T follicular helper cell (primary cell): ENCODE data around the gene MRRF.

ENCODE experiments used
- DNase-seq: peaks from one replicate; pipeline ENCODE4 v3.0.0-alpha.2; 2020; ENCODE audit warnings: low read depth
- total RNA-seq, 2 experiments: gene quantifications; one replicate each; lab custom pipeline; 2026; lab: John Stamatoyannopoulos, UW

MRRF gene, protein sequence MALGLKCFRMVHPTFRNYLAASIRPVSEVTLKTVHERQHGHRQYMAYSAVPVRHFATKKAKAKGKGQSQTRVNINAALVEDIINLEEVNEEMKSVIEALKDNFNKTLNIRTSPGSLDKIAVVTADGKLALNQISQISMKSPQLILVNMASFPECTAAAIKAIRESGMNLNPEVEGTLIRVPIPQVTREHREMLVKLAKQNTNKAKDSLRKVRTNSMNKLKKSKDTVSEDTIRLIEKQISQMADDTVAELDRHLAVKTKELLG
- 32.6 to 71.2 reads per million in 2 experiments for total RNA-seq

DNA sequence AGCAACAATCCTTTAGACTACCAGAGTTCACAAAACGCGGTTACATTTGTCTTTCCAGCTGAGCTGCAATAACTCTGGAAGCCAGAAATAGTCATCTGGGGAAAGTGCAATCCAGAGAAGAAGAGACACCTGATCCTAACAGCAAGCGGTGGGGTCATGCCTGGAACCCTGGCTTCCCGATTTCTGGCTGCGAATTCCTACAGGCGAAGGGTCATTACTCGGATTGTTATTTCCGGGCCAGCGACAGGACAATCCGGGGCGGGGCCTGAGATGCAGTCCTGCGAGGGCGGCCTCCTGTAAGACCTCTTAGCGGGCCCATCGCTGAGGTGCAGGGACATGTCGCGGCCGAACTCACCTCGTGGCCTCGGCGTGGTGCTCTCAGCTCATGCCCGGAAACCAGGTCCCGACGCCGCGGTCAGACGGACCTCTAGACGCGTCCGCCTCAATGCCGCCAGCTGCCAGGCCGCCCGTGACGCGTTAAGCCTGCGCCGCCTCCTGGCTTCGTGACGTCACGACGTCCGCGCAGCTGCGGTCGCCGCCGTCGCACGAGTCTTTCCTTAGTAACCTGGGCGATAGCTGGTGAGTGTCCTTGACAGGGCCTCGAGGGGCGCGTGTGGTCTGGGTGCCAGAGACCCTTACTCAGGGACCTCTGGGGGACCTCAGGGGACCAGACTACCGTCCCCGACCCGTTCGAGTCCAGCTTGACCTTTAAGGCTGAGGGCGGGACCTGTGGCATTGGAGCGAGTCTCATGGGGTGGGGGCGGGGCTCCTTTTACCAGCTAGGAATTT lies at the start of gene MRRF, which contains the start of gene RBM18:
Gene MRRF (plus strand): TSS at position 523 of the 789 bp plus-strand sequence. CDS start 6,010 bp downstream, outside the sequence.
Gene RBM18 (minus strand): TSS at position 481 of the 789 bp plus-strand sequence. CDS start 3,348 bp downstream, outside the sequence.
- DNase-seq = peak; percentile 78

DNA sequence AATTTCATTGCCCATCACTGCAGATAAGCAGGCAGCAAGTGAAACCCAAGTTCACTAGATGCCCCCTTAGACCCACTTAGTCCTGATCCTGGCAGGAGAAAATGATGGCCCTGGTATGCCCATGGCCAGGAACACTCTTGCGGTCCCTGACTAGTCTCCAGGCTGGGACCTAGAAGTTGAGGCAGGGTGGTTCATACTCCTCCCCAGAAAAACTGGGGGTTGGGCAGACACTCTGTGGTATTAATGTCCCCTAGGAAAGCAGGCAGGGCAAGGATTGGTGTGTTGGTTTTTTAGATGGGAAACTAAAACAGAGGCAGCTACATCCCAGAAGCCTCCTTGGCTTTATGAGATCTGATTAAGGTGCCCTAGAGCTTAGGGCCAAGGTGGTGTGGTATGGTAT lies 49.0 kb upstream of the MRRF start:
- no peak for DNase-seq

DNA sequence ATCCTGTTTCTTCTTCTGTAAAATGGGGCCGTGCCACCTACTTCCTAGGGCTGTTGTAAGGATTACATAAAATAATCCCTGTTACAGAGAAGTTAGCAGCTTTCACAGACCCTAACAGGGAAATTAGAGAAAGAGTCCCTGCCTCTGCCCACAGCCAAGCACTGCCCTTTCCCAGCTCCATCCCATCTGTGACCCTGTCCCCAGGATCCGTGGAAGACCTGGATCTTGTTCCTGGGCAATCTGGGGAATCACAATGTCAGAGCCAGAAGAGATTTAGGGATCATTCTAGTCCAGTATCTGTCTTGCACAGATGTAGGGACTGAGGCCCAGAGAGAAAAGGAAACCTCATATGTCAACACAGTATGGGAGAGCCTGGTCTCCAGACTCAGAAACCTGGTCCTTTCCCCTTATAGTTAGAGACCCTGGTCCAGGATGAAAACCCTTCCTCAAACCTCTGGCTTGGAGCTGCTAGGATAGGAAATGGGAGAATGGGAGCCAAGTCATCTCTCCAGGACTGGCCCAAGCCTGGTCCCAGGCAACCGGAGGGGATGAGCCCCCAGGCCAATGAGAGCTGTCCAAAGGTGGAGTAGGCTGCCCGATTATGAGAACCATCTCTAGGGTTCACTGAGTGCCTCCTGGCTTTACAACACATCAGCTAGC lies 48.4 kb upstream of the MRRF start:
- no peak for DNase-seq

DNA sequence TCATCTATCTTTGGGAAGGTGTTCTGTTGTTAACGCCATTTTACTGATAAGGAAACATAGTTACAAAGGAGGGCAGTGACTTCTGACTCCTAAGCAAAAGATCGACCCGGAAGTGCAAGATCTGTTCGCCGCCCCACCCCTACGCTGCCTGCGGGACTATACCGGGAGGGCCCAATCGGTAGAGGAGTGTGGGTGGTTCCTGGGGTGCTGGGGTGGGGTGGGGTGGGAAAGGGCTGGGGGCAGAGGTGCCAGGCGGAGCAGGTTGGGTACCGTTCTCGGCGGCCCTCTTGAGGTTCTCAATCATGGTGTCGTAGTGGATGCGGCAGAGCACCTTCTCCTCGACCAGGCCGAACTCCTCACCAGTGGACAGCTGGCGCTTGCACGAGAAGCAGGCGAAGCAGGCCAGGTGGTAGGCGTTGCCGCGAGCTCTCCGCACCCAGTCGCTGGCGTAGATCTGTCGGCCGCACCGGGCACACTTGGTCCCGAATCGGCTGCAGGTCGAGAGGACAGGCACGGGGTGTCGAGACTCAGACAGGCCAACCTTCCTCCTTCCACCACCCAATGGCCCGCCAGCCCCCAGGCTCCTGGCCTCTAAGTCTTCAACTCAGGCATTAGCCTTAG lies 47.8 kb upstream of the MRRF start:
- no peak for DNase-seq

DNA sequence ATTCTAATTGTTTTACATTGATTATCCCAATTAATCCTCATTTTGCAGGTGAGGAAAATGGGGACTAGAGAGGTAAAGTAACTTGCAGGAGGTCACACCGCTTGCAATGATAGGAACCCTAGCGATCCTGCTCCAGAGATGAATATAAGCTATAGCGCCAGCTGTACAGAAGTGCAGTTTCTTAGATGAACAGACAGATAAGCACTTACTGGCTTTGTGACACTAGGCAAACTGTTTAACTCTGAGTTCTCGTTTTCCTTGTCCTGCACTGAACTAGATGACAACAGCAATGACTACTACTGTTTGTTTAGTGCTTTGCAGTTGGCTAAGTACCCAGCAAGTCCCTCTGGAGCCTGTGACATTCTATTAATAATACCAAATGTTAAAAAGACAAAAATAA lies 47.0 kb upstream of the MRRF start:
- no peak for DNase-seq

DNA sequence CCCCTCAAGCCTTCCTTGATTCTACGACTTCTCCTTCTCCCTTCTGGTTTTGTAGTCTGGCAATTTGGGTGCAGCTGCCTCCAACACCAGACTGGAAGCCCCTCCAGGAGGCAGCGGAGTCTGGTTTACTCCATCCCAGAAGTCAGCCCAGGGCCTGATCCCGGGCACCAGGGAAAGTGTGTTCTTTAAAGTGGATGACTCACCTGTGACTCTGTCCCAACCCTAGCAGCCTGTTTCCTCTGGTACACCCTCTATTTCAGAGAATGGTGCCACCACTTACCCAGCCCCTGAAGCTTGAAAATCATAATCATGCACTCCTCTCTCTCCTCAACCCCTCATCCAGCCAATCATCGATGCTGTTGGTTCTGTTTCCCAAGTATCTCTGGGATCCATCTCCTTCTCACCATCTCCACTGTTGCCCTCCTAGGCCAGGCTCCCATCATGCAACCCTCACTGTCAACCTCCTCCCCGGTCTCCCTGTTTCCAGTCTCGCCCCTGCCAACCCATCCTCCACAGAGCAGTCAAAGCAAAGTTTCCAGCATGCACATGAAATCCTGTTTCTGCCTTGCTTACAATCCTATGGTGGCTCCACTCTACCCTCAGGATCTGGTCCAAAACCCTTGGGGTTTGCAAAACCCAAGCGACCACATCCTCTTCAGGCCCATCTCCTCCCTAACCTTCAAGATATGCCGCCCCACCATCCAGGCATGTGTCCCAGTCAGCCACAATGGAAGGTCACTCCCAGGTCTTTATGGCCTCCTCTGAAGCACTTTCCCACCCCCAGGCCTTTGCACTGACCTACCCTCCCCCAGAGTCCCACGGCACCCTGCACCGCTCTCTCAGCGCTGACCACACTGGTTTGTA lies 46.4 kb upstream of the MRRF start:
- no peak for DNase-seq

DNA sequence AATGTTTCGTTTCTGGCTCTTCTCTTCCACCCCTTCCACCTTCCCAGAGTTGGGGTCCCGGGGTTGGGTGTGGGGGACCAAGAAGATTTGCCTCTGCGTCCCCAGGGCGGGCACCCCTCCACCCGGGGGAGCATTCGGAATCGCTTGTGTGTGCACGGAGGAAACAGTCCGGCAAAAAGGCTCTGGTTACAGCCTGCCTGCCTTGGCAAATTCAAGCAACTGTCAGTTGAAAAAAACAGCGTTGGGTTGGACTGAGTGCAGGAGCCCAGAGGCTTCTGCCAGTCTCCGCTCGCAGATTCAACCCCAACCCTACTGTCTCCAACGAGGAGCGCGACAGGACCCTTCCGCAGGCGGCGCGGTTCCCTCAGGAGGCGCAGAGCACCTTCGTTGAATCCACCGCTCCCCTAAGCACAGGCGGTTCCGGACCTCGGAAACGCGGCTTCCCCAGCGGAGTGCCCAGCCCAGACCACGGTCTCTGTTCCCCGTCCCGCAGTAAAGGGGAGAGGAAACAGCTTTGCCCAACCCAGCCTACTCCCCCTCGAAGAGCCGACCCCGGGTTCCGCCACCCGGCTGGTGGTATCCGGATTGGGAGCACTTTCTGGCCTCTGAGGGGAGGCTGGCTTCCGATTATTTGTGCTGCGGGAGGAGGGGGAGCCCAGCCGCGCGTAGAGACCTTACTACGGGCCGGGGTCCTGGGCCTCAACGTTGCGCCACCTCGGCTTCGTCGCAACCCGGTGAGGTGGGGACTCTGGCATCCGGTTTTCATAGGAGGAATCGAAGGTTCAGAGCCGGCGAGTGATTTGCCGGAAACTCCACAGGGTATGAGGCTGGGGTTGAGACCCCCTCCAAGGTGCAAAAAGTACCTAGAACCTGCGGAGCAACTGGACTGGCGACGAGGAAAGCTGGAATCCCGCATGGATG lies 45.5 kb upstream of the MRRF start:
- no peak for DNase-seq

DNA sequence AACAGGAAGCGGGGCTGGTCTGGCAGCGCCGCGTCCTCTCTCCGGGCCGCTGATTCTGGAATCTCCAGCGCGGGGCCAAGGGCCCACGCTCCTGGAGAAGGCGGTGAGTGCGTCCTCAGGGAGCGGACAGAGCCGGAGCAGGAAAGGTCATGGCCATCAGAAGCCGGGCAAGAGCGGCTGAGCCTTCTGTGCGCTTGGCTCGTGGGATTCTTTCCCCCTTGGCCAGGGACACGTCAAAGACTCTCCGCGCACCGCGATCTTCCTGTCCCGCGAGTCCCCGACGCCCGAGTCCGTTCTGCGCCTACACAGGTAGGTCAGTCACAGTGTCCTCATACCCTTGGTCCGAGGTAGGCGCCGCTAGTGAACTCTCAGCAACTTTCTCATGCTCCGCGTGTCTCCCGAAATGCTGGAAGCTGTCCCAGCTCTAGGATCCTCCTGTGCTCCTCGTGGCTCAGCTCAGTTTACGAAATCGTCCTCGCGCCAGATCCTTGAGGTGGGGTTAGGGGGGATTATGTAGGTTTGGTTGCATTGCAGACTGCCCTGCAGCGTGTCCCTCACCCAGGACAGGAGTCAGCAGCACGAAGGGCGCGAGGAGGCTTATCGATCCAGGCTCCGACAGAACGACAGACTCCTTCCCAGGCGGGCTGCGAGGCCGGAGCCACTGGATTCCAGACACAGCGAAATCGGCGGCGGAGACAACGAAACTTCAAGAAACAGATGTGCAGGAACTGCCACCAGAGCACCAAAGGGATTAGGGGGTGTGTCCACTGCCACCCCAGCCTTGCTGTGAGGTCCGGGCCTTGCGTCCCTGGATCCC lies 44.6 kb upstream of the MRRF start:
- no peak for DNase-seq

DNA sequence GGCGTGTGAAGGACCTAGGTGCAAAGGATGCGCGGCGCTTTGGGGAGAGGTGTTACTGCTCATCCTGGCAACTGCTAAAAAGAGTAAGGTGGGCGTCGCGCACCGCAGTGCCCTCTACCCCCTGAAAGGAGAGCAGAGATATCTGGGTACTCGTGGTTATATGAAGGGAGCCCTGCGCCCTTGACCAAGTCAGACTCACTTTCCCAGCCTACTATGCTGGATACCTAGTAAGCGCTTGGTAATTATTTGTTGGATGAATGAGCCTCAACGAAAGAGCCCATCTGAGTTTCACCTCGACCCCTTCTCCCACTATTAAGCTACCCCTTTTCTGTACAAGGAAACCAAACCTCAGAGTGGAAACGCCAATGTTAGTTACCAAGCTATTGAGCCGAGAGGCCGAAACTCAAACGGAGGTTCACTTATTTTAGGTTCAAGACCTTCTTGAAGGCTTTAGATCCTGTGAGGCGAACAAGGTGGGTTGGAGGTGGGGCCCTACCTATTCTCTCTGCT lies 44.0 kb upstream of the MRRF start:
- no peak for DNase-seq

DNA sequence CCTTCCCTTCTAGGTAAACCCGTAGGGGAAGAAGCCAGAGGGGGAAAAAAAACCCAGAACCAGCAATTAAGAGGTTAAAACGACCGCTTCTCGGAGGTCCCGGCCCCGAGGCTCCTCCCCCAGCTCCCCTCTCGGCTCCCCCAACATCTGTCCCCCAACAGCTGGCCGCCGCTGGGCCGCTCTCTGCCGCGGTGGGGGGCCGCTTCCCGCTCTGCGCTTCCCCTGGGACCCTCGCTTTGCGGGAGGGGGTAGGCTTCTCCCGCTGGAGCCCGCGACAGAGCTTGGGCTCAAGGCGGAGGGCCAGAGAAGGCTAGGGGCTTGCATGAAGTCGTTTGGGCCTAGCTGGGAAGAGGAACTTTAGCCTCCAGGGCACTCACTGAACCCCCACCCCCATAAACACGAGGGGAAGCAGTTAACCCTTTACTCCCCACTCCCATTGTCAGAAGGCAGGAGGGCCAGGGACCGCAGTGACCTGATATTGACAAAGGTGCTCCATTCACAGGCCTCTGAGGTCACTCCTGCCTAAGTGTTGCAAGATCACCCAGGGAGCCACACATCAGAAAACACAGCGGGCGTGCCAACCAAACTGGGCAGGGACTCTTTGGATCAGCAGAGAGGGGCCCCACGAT lies 43.4 kb upstream of the MRRF start:
- DNase-seq = no peak

DNA sequence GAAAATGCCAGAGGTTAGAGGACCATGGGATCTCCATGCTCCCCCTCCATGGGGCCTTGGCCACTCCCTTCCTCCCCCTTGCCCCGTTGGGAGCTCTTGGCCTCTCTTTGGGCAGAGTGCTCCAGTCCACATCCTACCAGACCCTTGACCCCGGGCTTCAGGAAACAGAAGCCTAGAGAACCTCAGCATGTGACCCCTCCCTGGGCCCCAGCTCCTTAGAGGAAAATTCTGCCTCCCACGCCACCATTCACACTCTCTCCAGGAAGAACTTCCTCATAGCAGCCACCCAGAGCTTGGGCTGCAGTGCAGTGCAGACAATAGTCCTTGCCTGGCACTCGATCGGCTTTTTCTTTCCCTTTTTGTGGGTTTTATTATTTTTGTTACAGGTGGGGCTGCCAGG lies 41.9 kb upstream of the MRRF start:
- DNase-seq = no peak

DNA sequence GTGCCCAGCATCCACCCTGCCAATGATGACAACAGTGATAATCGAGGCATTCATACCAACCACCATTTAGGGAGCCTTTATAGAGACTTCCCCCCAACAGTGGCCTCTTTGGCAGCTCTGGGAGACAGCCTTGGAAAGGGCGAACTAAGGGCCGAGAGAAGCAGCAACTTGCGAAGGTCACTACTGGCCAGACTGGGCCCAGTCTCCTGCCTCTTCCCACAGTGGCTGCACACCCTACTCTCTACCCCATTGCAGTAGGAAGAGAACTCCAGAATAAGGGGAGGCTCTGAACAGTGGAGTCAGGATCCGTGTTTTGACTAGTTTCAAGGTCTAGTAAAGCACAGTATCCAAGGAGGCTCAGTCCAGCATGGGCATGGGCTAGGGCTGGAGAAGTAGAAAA lies 41.2 kb upstream of the MRRF start:
- no peak for DNase-seq

DNA sequence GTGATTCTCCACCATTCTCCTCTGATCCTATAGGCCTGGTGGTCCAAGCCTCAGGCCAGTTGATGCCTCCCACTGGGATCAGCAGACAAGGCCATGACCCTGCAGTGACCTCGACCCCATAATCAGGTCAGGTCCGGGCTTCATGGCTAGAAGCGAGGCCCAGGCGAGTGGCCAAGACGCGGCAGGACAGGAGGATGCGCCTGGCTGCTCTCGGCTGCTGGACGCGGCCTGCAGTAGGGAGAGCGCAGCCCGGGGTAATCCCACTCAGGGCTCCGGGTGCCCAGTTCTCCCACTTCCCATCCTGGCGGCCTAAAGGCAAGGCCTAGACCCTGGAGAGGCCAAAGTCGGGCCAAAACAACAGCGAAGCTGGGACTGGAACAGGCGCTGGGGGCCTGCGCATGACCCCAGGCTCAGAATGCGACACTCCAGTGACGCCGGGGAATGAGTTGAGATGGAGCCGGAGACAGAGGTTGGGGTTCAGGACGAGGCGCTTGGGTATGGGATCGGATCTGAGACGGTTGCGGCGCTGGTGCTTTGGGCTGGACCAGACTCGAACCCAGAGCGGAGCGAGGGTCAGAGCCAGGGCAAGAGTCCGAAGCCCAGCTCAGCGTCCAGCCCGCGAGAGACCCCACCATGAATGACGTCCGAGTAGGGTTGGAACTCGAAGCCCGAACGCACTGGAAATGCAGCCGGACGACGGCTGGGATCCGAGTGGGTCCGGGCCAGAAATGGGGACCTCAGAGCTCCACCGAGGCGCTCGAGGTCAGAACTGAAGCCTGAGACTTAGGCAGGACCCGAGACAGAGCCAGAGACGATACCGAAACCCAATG lies 39.2 kb upstream of the MRRF start:
- DNase-seq = no peak

DNA sequence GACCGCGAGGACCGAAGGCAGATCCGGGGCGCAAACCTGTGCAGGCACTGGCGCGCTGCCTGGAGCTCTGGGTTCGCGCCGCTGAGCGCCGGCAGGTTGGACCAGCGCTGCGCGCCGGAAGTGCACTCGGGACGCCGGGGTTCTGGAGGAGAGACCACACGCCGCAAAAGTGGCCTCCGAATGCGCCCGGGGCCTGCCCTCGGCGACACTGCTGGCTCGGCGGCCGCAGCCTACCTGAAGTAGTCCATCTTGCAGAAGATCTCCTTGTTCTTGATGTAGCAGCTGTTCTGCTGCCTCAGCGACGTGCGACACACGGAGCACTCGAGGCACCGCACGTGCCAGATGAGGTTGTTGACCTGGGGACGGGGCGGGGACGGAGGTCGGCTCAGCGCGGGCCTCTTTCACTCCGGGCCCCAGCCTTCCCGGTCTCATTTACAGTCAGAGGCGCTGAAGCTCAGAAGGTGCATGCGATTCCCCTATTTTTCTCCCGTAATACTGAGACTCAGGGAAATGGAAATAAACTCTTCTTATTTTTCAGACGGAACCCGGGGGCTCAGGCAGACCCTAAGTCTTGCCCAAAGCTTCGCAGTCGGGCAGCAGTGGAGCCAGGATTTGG lies 38.4 kb upstream of the MRRF start:
- DNase-seq = no peak

DNA sequence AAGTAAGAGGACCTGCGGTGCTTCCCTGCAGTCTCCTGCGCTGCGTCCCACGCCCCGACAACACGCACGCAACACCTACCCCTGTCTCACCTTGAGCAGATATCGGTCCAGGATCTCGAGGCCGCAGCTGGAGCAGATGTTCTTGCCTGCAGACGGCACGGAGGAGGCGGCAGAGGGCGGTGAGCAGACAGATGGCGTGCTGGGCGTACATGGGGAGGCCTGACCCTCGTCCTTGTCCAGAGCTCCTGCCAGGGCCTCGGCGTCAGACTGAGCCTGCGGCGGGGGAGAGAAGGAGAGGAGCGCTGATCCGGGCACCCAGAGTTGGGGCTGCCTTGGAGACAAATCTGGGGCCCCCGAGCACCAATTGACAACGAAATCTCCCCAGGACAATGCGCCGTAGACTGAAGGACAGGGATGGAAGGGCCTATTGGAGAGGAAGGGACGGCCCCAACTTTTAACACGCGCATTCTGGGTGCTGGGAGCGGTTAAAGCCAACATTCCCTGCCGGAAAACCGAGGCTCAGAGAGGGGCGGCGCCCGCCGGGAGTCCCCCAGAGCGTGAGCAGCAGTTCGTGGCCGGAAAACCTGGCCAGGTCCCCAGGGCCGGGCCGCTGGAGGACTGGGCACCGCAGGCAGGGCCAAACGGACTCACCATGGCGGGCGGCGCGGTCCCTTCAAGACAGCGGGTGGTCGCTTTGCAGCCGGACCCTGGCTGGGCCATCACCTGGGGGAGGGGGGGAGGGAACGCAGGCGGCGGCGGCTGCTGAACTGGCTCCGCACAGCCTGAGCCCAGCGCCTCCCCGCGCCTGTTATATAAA lies 37.7 kb upstream of the MRRF start:
- DNase-seq = no peak

DNA sequence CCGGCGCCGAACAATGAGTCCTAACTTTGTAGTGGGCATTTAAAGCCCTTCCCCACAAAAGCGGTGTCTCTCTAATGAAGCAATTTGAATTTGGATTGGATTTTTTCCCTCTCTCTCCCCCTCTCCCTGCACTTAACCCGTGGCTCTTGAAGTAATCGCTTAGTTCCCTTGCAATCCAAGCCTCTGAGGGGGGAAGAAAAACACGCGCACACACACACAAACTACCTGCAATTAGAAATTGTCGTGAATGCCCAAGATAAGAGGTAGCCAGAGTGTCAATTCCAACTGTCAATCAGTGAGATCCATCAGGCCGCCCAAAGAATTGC lies 37.1 kb upstream of the MRRF start:
- no peak for DNase-seq

DNA sequence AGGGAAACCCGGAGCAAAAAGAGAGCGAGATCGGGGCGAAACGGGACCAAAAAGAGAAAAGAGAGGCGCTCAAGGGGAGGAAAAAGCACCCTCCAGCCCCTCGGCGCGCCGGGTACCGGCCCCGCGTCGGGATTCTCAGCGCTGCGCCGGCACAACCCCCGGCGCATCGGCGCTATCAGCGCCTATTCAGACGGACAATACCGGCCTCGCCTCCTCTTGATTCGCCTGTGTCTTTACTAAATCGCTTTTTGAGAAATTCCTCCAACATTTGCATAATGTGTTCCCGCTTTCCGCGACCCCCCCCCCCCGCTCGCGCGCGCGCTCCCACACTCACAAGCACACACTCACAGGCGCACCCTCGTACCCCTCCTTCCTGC lies 36.5 kb upstream of the MRRF start:
- no peak for DNase-seq
